Fibroblast of mammary gland (primary cell): ENCODE data around the gene RAD54L2.
"Not testable (repeated sequence)": the region's sequence is repeated elsewhere in the genome, so short reads cannot be mapped to it uniquely, and the experiment has no call there.

ENCODE experiments used
- DNase-seq: peaks from one replicate; pipeline ENCODE4 v3.0.0-alpha.2; 2010; ENCODE audit warnings: low read depth
- H3K4me3 ChIP-seq: 2 replicates; pipeline ENCODE4 v1.5.1; 2011; ENCODE audit warnings: low read depth, mild to moderate bottlenecking, low read length, moderate library complexity; ENCODE audit not compliant: control insufficient read depth
- CTCF ChIP-seq: conservative IDR thresholded peaks from 2 replicates; pipeline ENCODE4 v1.5.1; 2011; ENCODE audit warnings: low read depth, low read length, inconsistent platforms; ENCODE audit not compliant: control insufficient read depth, insufficient read depth

Gene RAD54L2

DNA sequence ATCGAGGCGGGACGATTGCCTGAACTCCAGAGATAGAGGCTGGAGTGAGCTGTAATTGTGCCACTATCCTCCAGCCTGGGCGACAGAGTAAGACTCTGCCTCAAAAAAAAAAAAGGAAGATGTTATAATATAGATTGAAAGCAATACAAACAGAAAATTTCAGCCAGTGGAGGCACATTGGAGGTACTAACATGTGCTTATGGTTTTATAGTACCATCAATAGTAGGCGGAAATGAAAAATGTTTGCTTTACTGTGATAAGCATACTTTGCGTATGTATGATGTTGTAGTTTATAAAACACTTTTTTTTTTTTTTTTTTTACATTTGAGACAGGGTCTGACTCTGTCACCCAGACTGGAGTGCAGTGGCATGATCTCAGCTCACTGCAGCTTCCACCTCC lies 8.8 kb downstream of the RAD54L2 start:
- DNase-seq = no peak
- no peak overlapping the region for H3K4me3 ChIP-seq
- TF ChIP-seq CTCF = no peak

DNA sequence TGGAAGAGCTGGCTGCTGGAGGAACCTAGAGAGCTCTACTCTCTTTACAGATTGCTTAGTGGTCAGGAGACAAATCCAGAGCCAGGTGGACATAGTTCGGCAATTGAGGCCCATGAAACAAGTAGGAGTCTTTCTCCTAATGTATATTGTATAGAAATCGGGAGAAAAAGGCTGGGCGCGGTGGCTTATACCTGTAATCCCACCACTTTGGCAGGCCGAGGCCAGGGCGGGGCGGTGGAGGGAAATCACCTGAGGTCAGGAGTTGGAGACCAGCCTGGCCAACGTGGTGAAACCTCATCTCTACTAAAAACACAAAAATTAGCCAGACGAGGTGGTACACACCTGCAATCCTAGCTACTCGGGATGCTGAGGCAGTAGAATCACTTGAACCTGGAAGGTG lies 10.8 kb downstream of the RAD54L2 start:
- H3K4me3 ChIP-seq = no peak overlapping the region
- DNase-seq = no peak
- TF ChIP-seq CTCF = no peak

DNA sequence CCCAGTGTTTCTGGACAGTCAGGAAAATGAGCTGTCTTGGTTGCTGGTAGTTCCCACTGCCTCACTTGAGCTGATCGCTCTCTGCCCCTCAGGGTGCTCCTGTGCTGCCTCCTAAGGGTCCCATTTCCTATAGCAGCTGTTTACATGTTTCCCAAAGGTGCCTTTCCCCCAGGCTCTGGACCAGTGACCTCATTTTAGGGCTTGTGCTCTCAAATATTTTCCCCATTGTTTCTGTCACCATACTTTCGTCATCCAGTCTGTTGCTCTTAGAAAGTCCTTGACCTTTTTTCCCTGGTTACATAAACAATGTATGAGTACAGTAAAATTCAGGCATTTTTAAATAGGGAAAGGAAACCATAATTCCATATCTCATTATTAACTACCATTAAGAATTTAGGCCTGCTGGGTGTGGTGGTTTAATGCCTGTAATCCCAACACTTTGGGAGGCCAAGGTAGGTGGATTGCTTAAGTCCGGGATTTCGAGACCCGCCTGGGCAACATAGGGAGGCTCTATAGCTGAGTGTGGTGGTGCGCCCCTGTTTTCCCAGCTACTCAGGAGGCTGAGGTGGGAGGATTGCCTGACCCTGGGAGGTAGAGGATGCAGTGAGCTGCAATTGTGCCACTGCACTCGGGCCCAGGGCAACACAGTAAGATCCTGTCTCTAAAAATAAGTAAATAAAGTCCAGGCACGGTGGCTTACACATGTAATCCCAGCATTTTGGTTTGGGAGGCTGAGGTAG lies 11.7 kb downstream of the RAD54L2 start:
- no peak overlapping the region for H3K4me3 ChIP-seq
- DNase-seq = no peak
- TF ChIP-seq CTCF = no peak

DNA sequence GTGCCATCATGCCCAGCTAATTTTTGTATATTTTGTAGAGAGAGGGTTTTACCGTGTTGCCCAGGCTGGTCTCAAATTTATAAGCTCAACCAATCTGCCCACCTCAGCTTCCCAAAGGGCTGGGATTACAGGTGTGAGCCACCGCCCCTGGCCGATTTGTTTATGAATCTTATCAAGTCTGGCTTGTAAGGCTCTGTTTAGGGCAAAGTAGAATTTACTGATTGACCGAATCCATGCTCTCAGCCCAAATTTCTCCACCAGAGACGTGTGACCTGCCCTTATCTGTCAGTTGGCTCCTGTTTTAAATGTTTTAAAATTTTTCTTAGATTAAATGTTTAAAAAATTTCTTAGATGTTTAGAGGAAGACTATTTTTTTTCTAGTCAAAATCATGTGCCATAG lies 19.5 kb downstream of the RAD54L2 start:
- no peak for TF ChIP-seq CTCF
- H3K4me3 ChIP-seq = no peak overlapping the region
- DNase-seq = no peak

DNA sequence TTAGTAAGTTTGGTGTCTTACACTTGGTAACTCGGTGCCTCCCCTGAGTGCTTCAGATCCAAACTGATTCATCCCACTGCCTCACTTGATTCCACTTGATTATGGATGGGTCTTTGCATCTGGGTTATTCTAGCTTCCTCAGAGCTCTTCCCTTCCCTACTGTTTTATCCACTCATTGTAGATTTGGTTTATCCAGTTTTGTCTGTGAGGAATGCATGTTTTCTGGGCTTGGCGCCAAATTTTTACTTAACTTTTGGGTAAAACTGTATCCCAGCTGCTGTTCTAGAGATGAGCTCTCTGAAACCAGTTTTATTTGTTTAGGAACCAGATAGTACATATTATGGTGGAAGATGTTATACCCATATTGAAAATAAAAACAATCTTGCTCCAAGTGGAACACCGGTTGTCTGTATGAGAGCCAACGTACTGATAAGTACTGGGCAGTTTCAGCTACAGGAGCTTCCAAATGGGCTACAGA lies 20.9 kb downstream of the RAD54L2 start:
- TF ChIP-seq CTCF = no peak
- peak; percentile 53 for DNase-seq
- no peak overlapping the region for H3K4me3 ChIP-seq

- TF ChIP-seq CTCF = no peak
- DNase-seq = no peak
- no peak overlapping the region for H3K4me3 ChIP-seq
Measured at GRCh38 chr3:51559961-51560360, 21.4 kb downstream of the RAD54L2 start.

DNA sequence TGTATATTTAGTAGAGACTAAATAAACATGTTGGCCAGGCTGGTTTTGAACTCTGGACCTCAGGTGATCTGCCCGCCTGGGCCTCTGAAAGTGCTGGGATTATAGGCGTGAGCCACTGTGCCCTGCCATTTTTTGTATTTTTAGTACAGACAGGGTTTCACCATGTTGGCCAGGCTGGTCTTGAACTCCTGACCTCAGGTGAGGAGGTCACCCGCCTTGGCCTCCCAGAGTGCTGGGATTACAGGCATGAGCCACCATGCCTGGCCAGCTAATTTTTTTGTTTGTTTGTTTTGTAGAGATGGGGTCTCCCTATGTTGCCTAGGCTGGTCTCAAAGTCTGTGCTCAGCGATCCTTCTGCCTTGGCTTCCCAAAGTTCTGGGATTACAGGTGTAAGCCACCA lies 23.9 kb downstream of the RAD54L2 start:
- not testable (repeated sequence) for DNase-seq, H3K4me3 ChIP-seq
